Stimulated activated CD4-positive, alpha-beta T cell treated with anti-CD3 and anti-CD28 coated beads, TNF-alpha, amount 100 ng/mL, for 4 hours (primary cell): ENCODE data around the gene LSM4.
"Not testable (repeated sequence)": the region's sequence is repeated elsewhere in the genome, so short reads cannot be mapped to it uniquely, and the experiment has no call there.

Experiments
- DNase-seq, 3 experiments: peaks; one replicate each; pipeline ENCODE4 v3.0.0-alpha.2; 2020; ENCODE audit warnings: low read depth in 3 of 3

The LSM4 gene

DNA sequence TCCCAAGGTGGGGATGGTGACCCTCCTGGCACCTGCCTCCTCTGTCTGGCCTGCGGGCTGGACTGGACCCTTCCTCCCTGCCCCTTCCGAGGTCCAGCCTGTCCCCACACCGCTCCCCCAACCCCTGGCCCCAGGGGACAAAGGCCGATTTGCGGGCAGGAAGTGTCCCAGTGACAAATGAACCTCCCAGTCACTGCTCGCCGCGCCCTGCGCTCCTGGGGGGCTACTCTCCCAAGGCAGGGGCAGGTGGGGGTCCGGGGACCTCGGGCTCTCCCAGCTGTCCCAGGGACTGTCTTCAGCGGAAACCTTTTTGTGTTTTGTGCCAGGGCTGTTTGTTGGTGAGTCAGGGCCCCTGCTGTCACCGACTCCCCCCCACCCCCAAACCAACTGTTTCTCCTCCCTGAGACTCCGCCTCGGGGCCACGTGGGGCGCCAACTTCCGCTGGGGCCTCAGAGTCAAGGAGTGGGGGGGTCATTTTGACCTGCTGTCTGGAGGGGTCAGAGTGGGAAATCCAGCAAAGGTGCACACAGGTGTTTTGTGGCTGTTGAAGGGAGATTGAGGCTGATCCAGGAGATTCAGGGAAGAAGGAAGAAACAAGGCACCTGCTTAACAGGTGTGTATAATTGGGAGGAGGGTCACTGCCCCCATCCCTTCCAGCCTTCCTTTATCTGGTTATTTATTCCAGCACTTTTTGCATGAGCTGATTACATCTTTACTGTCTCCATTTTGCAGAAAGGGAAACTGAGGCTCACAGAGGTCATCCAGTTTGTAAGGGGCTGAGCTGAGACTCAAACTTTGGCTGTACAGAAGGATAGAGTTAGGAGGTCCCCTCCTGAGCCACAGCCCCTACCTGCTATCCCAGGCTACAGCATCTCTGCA lies 18.4 kb upstream of the LSM4 start:
- peak in 2 of 3 experiments; percentile 52 to 55 for DNase-seq

DNA sequence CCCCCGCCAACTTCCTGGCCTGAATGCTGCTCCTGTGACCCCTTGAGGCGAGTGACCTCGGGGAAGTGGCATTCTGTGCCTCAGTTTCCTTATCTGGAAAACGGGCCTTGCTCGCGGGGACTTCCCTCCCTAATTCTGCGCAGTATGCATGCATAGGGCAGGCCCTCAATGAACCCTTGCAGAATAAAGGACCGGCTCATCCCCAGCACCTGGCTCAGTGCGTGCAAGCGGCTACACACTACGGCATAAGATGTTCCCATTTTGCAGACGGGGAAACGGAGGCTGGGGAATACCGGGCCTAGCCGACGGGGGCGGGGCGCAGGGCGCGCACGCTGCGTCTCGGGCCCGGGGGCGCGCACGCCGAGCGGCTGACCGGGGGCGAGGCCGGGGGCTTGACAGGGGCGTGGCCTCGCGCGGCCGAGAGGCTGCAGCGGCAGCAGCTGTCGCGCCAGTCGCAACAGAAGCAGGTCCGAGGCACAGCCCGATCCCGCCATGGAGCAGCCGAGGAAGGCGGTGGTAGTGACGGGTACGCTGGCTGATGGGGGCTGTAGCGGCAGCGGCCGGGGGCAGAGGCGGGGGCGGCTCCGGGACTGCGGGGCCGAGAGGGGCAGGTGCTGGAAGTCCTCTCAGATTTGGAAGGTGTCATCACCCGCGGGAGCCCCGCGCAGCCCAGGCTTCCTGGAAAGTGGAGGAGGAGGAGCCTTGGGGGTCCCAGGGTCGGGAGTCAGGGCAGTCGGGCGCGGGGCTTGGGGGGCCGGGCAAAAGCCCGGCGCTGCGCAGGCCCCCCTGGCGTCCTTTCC lies 17.5 kb upstream of the LSM4 start, which contains the start of gene PGPEP1:
Gene PGPEP1 (plus strand): TSS at position 409 of the 800 bp plus-strand sequence. CDS start 84 bp downstream, at position 493.
- peak in 2 of 3 experiments; percentile 27 to 41 for DNase-seq

DNA sequence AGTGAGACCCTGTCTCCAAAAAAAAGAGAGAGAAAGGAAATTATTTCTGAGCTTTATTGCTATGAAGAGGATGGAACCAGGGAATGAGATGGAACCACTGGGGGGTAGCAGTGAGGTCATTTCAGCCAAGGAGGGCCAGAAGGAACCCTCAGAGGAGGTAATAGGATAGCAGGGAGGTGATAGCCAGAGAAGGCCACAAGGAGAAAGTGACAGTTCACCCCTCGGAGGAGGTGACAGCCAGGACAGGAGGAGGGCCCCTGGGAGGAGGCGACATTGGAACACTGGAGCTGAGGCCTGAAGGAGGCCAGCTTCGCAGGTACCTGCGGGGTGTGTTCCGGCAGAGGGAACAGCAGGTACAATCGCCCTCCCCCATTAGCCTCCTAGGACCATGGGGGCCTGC lies 16.8 kb upstream of the LSM4 start:
- no peak for DNase-seq

DNA sequence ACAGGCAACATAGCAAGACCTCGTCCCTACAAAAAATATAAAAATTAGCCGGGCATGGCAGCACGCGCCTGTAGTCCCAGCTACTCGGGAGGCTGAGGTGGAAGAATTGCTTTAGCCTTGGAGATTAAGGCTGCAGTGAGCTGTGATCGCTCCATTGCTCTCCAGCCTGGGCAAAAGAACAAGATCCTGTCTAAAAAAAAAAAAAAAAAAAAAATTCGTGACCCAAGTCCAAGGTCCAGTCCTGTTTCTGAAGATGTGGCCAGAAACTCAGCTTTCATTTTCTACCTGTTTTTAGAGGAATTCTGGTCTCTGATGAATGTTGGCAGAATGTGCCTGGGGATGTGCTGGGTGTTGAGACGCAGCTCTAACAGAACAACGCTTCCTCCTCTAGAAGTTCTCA lies 15.7 kb upstream of the LSM4 start:
- DNase-seq, result no peak

DNA sequence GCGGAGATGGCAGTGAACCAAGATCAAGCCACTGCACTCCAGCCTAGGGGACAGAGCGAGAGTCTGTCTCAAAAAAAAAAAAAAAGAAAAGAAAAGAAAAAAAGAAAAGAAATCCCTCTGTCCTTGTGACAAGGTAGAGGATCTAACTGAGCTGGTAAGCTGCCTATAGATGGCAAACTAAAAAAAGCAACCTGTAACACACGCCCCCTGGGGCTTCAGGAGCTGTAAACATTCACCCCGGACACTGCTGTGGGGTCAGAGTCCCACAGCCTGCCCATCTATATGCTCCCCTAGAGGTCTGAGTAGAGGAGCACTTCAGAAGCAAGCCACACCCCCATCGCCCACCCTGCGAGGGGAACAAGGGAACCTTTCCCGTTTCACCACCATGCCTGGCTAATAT lies 13.2 kb upstream of the LSM4 start:
- no peak for DNase-seq

DNA sequence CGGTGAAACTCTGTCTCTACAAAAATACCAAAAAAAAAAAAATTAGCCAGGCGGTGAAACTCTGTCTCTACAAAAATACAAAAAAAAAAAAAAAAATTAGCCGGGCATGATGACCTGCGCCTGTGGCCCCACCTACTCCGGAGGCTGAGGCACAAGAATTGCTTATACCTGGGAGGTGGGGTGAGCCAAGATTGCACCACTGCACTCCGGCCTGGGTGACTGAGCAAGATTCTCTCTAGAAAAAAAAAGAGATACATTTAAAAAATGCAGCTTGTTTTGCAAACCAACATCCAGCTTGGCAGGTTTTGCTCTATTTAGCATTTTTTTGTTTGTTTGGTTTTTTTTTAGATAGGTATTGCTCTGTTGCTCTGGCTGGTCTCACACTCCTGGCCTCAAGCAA lies 10.8 kb upstream of the LSM4 start:
- DNase-seq, result no peak

DNA sequence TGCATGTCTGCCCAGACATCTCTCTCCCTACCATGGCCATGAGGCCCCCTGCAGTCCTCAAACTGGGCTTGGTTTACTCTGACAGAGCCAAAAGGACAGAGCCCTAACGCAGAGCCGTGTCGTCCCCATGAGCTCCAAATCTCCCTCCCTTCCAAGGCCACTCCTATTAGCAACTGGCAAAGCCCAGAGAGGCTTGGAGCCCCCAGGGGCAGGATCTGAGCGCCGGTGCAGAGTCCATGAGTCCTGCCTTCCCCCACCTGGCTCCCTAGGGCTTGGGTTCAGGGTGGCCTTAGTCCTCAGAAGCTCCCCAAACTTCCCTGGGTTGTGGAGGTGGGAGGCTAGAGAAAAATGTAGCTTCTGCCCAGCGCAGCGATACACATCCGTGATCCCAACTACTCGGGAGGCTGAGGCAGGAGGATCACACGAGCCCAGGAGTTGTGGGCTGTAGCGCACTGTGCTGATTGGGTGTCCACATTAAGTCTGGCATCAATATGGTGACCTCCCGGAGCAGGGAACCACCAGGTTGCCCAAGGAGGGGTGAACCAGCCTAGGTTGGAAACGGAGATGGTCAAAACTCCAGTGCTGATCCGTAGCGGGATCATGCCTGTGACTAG lies 10.1 kb upstream of the LSM4 start:
- DNase-seq, result no peak

DNA sequence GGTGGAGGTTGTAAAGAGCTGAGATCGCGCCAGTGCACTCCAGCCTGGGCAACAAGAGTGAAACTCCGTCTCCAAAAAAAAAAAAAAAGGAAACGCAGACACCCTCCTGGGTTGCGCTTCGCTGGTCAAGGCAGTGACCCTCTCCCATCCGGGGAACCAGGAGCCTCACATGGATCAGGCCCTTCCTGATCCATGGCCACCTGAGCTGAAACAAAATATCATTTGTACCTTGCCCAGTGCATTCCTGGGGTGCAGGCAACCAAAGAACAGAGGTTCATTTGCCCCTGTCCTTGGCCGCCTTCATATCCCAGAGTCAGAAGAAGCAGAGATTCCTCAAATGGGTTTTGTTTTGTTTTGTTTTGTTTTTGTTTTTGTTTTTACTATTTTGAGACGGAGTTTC lies 8.0 kb upstream of the LSM4 start:
- no peak for DNase-seq

DNA sequence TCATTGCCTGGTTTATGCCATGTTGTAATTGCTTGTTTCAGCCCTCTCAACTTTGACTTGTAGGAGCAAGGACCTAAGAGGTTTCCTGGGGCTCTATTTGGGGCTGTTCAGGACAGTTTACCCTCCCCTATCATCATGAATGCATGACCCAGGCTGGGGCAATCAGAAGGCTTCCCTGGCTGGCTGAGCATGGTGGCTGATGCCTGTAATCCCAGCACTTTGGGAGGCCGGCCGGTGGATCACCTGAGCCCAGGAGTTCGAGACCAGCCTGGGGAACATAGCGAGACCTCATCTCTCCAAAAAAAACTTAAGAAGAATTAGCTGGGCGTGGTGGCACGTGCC lies 6.1 kb upstream of the LSM4 start:
- no peak for DNase-seq

DNA sequence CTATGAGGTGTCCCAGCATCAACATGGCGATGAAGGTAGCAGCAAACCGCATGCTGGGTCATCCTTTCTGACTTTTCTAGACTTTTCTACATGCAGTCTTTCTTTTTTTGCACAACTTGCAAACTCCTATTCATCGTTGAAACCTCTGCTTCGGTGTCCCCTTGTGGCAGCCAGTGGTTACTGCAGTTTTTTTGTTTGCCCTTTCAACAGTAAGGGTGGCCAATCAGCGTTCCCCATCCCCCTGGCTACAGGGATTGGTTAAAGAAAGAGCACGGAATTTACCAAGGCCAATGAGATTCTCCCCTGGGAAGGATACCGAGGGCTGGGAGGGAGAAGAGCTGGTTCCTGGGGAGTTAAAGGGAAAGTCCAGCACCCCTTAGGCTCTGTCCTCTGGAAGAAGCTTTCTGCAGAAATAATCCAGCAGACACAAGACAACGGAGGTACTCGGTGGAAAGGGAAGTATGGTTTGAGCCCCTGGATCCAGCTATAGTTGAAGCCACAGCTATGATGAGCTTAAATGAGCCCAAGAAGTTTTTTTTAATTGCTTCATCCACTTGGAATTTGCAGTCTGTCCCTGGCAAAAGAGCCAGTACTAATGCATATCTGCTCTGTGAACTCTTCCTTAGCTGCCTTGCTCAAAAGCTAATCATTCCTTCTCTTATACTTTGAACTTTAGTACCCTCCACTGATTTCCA lies 5.6 kb upstream of the LSM4 start:
- peak in 2 of 3 experiments; percentile 73 to 83 for DNase-seq

DNA sequence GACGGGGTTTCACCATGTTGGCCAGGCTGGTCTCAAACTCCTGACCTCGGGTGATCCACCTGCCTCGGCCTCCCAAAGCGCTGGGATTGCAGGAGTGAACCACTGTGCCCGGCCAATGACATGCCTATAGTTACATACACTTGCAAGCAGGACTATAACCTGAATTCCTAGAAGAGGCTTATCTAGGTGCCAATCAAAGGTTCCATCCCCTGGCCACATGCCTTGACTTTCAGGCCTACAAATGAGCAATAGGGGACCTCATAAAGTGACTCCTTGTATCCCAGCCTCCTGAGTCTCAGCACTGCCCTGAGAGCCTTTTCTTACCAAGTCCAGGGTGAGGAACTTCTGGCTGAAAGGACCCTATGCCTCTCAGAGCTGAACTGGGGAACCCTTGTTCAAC lies 3.9 kb upstream of the LSM4 start:
- DNase-seq, result no peak

DNA sequence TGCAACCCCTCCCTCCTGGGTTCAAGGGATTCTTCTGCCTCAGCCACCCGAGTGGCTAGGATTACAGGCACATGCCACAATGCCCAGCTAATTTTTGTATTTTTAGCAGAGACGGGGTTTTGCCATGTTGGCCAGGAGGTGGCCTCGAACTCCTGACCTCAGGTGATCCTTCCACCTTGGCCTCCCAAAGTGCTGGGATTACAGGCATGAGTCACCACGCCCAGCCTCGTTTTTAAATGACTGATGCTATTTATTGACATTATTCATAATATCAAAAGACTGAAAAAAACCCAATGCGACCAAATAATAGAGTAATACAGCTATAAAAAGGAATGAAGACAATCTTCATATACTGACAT lies 1.5 kb upstream of the LSM4 start:
- DNase-seq, result not testable (repeated sequence)

DNA sequence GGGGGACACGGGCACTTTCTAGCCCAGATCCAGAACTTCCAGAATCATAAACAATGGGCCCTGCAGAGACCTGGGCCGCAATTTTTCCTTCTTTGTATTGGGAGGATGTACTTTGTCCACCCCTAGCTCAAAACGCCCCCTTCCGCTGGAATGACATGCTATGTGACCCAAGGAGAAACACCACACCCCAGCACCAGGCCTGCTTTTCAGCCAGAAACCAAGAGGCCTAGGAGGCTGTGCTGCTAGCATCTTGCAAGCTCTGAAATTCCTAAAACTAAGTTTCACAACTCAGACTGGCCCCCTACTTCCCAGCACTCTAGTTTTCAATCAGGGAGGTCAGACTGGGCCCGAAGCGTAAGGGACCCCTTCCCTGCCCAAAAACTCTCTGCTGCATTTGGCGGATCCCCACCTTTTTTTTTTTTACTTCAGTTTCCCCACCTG lies 538 bp downstream of the LSM4 start:
- no peak for DNase-seq

DNA sequence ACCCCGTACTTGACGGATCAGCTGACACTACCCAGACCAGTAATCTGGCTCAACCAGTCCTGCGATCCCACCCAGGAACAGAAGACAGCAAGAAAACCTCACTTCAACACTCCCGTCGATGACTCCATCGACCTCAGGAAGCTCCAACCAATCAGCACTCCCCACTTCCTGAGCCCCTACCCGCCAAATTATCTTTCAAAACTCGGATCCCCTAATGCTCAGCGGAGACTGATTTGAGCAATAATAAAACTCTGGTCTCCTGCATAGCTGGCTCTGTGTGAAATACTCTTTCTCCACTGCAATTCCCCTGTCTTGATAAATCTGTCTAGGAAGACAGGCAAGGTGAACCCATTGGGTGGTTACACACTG lies 1.2 kb downstream of the LSM4 start:
- no peak for DNase-seq

DNA sequence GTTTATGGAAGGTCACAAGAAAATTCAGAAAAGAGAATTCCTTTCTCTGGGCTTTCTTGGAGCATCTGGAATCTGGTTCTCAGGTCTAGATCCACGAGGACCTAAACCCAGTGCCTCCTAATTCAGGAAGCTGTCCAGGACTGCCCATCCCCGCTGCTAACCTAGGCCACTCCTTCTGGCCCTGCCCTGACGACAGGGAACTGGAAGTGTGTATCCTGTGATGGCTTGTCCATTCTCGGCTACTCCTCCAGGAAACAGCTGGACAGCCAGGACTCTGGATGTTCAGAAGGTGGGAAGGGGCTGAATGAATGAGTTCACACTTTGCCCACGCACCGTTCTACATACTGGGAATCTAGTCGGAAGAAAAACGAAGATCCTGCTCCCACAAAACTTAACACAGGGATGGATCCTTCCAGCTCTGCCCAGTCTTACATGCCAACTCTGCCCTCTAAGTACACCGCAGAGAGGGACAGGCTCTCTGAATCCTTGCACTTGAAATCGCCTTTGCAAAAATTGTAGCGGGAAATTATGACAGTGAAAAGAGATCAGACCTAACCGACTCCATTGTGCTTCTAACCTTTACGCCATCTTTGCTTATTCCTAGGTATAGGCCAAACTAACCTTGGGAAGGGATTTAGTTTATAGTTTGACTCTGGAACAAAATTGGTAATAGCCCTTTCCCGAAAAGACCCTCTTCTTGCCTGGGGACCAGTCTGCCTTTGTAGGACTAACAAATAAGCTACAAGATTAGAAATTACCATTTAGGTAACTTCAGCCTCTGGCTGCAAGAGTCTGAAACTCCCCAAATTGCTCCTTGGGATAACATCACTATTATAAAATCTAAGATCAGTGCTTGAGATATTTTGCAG lies 1.8 kb downstream of the LSM4 start:
- DNase-seq, result no peak

DNA sequence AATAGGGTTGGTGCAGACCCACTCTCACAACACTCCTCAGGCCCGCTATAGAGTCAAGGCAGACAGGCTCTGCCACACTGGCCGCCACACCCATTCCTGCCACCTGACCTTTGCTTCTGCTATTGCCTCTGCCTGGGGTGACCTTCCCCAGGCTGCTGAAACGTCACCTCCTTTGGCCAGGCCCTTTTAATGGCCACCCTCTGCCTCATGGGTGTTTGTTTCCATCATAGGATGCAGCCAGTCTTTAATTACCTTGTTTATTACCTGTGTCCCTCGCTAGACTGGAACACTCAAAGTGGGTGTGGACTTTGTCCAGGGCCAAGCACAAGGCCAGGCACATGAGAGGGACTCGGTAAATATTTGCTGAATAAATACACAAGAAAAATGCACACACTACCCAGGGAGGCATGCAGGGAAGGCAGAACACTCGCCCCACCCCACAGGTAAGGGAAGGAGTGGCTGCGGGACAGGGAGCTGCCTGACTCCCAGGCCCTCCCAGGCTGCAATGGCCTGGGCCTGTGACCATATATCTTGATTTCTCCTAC lies 3.2 kb downstream of the LSM4 start:
- DNase-seq, result no peak

DNA sequence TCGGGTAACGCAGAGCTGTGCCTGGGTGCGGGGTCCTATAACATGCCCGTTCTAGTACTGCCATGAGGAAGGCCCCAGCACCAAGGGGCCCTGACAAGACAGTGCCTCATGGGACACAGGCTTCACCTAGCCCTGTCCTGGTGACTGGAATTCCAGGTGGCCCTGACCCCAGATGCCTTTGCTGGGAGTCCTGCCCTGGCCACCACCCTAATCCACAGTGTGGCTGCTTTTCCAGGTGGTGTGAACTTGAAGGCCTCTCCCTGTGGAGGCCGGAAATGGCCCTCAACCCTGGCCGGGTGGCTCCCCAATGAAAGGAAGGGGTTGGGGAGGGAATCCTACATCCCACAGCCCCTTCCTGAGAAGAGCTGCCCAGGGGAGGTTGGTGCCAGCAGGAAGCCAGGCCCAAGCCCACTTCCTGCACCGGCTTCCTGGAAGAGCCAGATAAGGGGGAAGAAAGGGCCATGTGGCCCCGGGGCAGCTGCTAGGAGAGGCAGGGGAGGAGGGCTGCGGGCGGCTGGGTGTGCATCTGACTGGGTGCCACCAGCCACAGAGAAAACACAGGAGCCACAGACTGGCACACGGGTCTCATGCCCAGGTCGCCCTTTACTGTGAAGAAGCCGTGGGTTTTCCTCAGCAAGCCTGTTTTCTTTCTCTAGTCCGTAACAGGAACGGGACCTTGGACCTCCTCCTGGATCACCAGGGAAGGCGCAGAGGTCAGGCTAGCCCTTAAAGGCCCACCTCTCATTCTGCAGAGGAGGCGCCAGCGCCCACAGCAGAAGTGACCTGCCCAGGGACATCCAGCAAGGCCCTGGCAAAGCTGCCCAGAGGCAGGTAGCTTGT lies 4.7 kb downstream of the LSM4 start:
- DNase-seq, result no peak

DNA sequence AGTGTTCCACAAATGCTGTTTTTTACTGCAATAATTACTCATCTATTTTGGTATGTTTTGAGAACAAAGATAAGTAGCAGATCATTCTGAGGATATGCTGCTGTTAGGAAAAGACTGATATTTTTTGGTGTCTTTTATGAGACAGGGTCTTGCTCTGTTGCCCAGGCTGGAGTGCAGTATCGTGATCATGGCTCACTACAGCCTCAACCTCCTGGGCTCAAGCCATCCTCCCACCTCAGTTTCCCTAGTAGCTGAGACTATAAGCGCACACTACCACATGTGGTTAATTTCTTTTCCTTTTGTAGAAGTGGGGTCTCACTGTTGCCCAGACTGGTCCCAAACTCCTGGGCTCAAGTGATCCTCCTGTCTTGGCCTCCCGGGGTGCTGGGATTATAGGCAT lies 9.5 kb downstream of the LSM4 start:
- DNase-seq, result no peak

DNA sequence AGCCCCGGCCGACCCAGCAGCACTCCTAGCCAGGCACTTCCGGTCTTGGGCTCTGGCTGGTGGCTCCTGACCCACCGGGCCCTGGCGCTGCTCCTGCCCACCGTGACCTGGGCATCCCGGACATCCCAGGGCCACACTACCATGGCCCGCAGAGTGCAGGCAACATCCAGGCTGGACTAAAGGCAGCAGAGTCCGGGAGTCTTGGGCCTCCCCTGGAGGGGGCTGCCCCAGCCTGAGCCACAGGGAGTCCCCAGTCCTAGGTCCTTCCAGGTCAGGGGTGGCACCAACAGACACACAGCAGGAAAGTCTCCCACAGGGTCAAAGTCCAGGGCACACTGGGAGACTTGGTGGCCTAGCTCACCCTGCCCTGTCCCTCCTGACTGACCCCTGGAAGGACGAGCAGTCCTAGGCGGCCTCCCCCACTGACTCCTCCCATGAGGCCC lies 10.8 kb downstream of the LSM4 start:
- no peak for DNase-seq
